ENCODE results near the gene MTA1.

MTA1 gene

GRCh38 chr14:105477660-105478397, 58.2 kb downstream of the MTA1 start:
- no peak overlapping the region for H3K27ac ChIP-seq (replicated peaks)
- peak in 1 of 2 experiments; percentile 82 for DNase-seq (ENCODE audit: low read depth in 1 of 2, low spot score in 1 of 2)
- H3K4me3 ChIP-seq (replicated peaks; ENCODE audit: insufficient read depth, low read length), result no peak overlapping the region
- H3K27me3 ChIP-seq (ENCODE audit: insufficient read depth, poor library complexity, severe bottlenecking), result peaks cover 43% of the 10 kb centered on the region
- TF ChIP-seq REST (IDR thresholded peaks at IDR 0.05; ENCODE audit: insufficient replicate concordance, low read depth), result no peak
- TF ChIP-seq POLR2AphosphoS5 (IDR thresholded peaks at IDR 0.05; ENCODE audit: low read depth), result no peak
- TF ChIP-seq SPI1 (IDR thresholded peaks at IDR 0.05; ENCODE audit: borderline replicate concordance, low read depth), result no peak

GRCh38 chr14:105478398-105479251, 59.0 kb downstream of the MTA1 start:
- no peak for DNase-seq (ENCODE audit: low read depth in 1 of 2, low spot score in 1 of 2)
- H3K27ac ChIP-seq (replicated peaks), result no peak overlapping the region
- H3K4me3 ChIP-seq (replicated peaks; ENCODE audit: insufficient read depth, low read length), result no peak overlapping the region
- peaks cover 39% of the 10 kb centered on the region for H3K27me3 ChIP-seq (ENCODE audit: insufficient read depth, poor library complexity, severe bottlenecking)
- TF ChIP-seq CTCF (IDR thresholded peaks at IDR 0.05; ENCODE audit: insufficient read depth, low read length), result no peak
- no peak for TF ChIP-seq GABPA (IDR thresholded peaks at IDR 0.05; ENCODE audit: low read depth)

GRCh38 chr14:105479431-105480158, 60.0 kb downstream of the MTA1 start:
- no peak for DNase-seq (ENCODE audit: low read depth in 1 of 2, low spot score in 1 of 2)
- TF ChIP-seq SPI1 (IDR thresholded peaks at IDR 0.05; ENCODE audit: borderline replicate concordance, low read depth) (no peak), POLR2AphosphoS5 (IDR thresholded peaks at IDR 0.05; ENCODE audit: low read depth) (no peak), GABPA (IDR thresholded peaks at IDR 0.05; ENCODE audit: low read depth) (no peak), CTCF (IDR thresholded peaks at IDR 0.05; ENCODE audit: insufficient read depth, low read length) (no peak), REST (IDR thresholded peaks at IDR 0.05; ENCODE audit: insufficient replicate concordance, low read depth) (no peak)
- Histone ChIP-seq H3K4me3 (replicated peaks; ENCODE audit: insufficient read depth, low read length) (no peak overlapping the region), H3K27ac (replicated peaks) (no peak overlapping the region), H3K27me3 (ENCODE audit: insufficient read depth, poor library complexity, severe bottlenecking) (peaks cover 33% of the 10 kb centered on the region)

Measured in HL-60 (cell line).